ENCODE results near the gene UBL7. TPM values are rescaled to one million over a fixed set of nuclear protein-coding genes. Genes with fewer than 3 reads are reported as not detected.

UBL7 gene
- total RNA-seq, 1 experiment from 2014 or later = 47.5 TPM

DNA sequence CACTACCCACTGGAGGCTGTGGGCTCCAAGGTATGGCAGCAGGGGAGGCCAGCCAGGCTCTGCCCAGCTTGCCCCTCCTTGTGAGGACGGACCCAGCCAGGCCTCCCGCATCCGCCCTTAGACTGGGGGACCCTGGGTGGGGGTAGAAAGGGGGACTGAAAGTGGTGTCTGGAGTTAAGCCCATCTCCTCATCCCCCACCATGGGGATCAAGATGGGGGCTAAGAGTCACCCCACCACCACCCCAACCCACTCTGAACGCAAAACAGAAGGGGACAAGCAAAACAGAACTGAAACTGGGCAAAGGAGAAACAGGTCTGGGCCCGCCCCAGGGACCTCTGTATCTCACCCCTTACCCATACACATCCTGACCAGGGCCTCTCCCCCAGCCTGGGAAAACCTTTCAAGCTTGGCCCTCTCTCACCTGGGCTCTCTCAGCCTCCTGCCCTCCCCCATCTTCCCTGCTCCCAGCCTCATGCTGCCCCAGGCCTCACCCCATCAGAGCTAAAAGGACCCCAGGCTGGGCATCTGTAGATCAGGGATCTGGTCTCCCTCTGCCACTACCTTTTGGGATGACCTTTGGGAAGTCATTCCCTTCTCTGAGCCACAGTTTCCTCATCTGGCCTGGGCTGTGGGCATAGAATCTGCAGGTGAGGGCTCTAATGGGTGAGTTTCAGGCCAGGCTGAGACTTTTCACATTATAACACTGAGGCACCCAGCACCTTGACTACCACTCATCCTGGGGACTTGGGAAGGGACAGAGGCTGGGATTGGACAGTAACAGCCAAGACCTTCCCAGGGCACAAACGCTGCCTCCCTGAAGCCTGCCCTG lies 63.5 kb downstream of the UBL7 start:
- no peaks in the 10 kb centered on the region for H3K36me3 Mint-ChIP-seq (ENCODE audit: insufficient read depth in 1 of 3, low read depth in 3 of 3)
- no peak overlapping the region for H4K5ac ChIP-seq (ENCODE audit: insufficient read length, low read depth, low read length)
- H3K9ac ChIP-seq (ENCODE audit: extremely low read depth, insufficient read length, low read length) = no peak overlapping the region
- no peak overlapping the region for H3K14ac ChIP-seq (ENCODE audit: insufficient read depth, low read length)
- H3K79me2 ChIP-seq (ENCODE audit: insufficient read depth, low read length) = no peaks in the 10 kb centered on the region
- H3K4ac ChIP-seq (ENCODE audit: low read depth, low read length) = no peak overlapping the region
- no peaks in the 10 kb centered on the region for H3K27me3 ChIP-seq (ENCODE audit: insufficient read depth, low read length)
- no peak overlapping the region for H2AFZ ChIP-seq (ENCODE audit: low read length)
- TF ChIP-seq, protein P1, sequence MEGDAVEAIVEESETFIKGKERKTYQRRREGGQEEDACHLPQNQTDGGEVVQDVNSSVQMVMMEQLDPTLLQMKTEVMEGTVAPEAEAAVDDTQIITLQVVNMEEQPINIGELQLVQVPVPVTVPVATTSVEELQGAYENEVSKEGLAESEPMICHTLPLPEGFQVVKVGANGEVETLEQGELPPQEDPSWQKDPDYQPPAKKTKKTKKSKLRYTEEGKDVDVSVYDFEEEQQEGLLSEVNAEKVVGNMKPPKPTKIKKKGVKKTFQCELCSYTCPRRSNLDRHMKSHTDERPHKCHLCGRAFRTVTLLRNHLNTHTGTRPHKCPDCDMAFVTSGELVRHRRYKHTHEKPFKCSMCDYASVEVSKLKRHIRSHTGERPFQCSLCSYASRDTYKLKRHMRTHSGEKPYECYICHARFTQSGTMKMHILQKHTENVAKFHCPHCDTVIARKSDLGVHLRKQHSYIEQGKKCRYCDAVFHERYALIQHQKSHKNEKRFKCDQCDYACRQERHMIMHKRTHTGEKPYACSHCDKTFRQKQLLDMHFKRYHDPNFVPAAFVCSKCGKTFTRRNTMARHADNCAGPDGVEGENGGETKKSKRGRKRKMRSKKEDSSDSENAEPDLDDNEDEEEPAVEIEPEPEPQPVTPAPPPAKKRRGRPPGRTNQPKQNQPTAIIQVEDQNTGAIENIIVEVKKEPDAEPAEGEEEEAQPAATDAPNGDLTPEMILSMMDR (conservative IDR thresholded peaks at IDR 0.05) = no peak
- no peak overlapping the region for H3K18ac ChIP-seq (ENCODE audit: insufficient read length, low read depth, low read length)
- no peak overlapping the region for H2BK20ac ChIP-seq (ENCODE audit: low read depth, low read length, poor library complexity, severe bottlenecking)
- peaks cover 5% of the 10 kb centered on the region; the same call in 1 of the 2 replicates for H3K4me1 ChIP-seq (ENCODE audit: insufficient read depth, low read length)
- H4K91ac ChIP-seq (ENCODE audit: insufficient read length, low read depth, low read length) = no peak overlapping the region
- no peak overlapping the region for H3T11ph ChIP-seq (ENCODE audit: low read length)
- H3K79me1 ChIP-seq (ENCODE audit: insufficient read depth, low read depth, low read length, poor library complexity, severe bottlenecking) = no peaks in the 10 kb centered on the region
- H3K23ac ChIP-seq (ENCODE audit: insufficient read length, low read depth, low read length) = no peak overlapping the region
- H3K9me3 ChIP-seq (ENCODE audit: control insufficient read depth, low read depth, low read length) = no peaks in the 10 kb centered on the region
- H2BK15ac ChIP-seq (ENCODE audit: low read depth, low read length) = no peak overlapping the region
- no peak overlapping the region for H4K8ac ChIP-seq (replicated peaks; ENCODE audit: insufficient read length, low read depth, low read length)
- H3K27ac Mint-ChIP-seq = no peak overlapping the region; a peak in 1 of 7 replicates
- DNase-seq = no peak
- H3K4me1 Mint-ChIP-seq = peaks cover 16 to 30% of the 10 kb centered on the region in 2 experiments
- no peak overlapping the region for H3K56ac ChIP-seq (ENCODE audit: insufficient read length, low read depth, low read length)
- no peak overlapping the region for H2BK120ac ChIP-seq (ENCODE audit: low read depth, low read length, poor library complexity, severe bottlenecking)
- H3K23me2 ChIP-seq (ENCODE audit: insufficient read length, low read depth, low read length, poor library complexity, severe bottlenecking) = no peaks in the 10 kb centered on the region
- no peak overlapping the region for H2BK12ac ChIP-seq (ENCODE audit: insufficient read length, low read depth, low read length)
- no peak overlapping the region for H3K4me2 ChIP-seq (ENCODE audit: insufficient read depth, insufficient read length, low read length)
- no peak overlapping the region for H2AK5ac ChIP-seq (ENCODE audit: insufficient read length, low read length)
- WGBS (ENCODE audit: extremely low coverage, insufficient read length, low lambda C conversion rate) = no CpG with 5 or more reads among the region's 6 CpGs
- H4K20me1 ChIP-seq (ENCODE audit: control insufficient read depth, insufficient read depth, insufficient read length) = no peaks in the 10 kb centered on the region
- no peaks in the 10 kb centered on the region for H3K9me3 Mint-ChIP-seq
- H3K4me3 Mint-ChIP-seq = no peak overlapping the region
- H2BK5ac ChIP-seq (ENCODE audit: insufficient read length, low read length) = no peak overlapping the region
- no peak overlapping the region for H3K27ac ChIP-seq (ENCODE audit: insufficient read length, low read depth, low read length)
- H3K27me3 Mint-ChIP-seq (ENCODE audit: low read depth) = peaks cover 6% of the 10 kb centered on the region

All from H9 (cell line).